HG02623 (cell line): ENCODE results near the gene ALPP.
"Not testable (repeated sequence)": the region's sequence is repeated elsewhere in the genome, so short reads cannot be mapped to it uniquely, and the experiment has no call there.

ENCODE experiments used
- ATAC-seq: cut with Tn5 transposase; IDR thresholded peaks from one replicate; pipeline ENCODE4 v1.9.1; 2021; ENCODE audit warnings: moderate library complexity; ENCODE audit not compliant: unreplicated experiment

ALPP gene

DNA sequence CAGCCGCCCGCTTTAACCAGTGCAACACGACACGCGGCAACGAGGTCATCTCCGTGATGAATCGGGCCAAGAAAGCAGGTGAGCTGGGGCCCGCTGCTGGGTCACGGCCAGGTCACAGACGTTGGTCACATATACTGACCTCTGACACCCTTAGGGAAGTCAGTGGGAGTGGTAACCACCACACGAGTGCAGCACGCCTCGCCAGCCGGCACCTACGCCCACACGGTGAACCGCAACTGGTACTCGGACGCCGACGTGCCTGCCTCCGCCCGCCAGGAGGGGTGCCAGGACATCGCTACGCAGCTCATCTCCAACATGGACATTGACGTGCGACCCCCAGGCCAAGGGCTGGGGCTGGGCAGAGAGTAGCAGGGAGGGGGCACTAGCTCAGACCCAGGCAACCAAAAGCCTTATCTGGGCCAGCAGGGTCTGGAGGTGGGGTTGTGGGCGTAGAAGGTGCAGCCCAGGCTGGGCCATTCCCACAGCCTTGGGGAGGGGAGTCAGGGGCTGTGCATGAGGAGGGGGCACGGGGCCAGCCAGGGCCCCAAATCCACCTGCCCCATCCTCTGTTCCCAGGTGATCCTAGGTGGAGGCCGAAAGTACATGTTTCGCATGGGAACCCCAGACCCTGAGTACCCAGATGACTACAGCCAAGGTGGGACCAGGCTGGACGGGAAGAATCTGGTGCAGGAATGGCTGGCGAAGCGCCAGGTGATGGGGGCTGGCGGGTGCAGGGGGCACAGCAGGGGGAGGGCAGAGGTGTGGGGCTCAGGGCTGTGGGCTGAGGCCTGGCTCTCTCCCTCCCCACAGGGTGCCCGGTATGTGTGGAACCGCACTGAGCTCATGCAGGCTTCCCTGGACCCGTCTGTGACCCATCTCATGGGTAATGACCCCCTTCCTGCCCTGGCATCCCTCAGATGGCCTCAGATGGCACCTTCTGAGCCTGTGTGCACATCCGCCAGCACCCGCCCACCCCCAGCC is 1.3 kb downstream of the ALPP start:
- ATAC-seq = not testable (repeated sequence)

DNA sequence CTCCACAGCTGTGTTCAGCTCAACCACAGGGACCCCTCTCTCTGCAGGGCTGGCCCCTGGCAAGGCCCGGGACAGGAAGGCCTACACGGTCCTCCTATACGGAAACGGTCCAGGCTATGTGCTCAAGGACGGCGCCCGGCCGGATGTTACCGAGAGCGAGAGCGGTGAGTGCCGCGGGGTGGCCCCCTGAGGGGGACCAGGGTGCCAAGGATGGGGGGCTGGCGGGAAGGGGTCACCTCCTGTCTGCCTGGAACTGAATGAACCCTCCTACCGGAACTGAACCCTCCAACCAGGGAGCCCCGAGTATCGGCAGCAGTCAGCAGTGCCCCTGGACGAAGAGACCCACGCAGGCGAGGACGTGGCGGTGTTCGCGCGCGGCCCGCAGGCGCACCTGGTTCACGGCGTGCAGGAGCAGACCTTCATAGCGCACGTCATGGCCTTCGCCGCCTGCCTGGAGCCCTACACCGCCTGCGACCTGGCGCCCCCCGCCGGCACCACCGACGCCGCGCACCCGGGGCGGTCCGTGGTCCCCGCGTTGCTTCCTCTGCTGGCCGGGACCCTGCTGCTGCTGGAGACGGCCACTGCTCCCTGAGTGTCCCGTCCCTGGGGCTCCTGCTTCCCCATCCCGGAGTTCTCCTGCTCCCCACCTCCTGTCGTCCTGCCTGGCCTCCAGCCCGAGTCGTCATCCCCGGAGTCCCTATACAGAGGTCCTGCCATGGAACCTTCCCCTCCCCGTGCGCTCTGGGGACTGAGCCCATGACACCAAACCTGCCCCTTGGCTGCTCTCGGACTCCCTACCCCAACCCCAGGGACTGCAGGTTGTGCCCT is 2.9 kb downstream of the ALPP start:
- ATAC-seq = not testable (repeated sequence)

DNA sequence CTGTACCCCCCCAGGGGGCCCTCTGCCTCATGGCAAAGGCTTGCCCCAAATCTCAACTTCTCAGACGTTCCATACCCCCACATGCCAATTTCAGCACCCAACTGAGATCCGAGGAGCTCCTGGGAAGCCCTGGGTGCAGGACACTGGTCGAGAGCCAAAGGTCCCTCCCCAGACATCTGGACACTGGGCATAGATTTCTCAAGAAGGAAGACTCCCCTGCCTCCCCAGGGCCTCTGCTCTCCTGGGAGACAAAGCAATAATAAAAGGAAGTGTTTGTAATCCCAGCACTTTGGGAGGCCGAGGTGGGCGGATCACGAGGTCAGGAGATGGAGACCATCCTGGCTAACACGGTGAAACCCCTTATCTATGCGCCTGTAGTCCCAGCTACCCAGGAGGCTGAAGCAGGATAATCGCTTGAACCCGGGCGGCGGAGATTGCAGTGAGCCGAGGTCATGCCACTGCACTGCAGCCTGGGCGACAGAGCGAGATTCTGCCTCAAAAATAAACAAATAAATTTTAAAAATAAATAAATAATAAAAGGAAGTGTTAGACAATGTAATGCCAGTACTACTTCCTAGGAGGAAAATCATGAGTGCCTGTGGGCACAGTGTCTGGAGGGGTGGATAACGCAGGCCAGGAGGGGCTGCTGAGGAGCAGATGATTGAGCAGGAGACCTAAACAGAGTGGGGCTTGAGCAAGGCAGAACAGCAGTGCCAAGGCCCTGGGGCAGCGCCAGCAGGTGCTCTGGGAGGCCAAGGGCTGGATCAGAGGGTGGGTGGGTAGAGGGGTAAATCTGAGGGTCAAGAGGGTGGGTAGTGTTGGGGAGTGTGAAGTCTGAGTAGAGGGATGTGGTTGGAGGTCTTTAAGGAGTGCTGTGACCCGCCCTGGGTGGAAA is 4.0 kb downstream of the ALPP start:
- no peak for ATAC-seq

DNA sequence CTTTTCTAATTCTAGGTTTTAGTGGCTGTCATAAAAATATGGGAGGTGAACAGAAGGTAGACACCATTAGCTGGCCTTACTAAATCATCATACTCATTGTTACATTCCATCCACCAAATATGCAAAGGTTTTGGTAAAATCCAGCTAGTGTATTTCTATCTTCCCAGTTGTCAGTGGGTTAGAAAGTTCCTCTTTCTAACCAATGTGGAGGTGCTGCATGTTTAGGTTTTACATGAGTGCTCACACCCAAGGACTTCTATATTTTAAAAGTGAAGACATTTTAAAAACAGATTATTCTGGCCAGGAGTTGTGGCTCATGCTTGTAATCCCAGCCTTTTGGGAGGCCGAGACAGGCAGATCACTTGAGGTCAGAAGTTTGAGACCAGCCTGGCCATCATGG is 5.9 kb downstream of the ALPP start:
- no peak for ATAC-seq

DNA sequence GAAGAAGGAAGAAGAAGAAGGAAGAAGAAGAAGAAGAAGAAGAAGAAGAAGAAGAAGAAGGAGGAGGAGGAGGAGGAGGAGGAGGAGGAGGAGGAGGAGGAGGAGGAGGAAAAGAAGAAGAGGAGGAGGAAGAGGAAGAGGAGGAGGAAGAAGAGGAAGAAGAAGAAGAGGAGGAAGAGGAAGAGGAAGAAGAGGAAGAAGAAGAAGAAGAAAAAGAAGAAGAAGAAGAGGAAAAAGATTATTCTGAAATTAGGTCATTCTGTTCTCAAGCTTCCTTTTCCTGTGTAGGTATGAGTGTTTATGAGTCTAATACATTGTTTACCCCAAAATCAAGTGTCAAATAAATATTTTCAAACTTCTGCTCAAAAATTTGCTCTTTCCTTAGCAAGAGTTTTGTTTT is 6.5 kb downstream of the ALPP start:
- ATAC-seq = not testable (repeated sequence)

DNA sequence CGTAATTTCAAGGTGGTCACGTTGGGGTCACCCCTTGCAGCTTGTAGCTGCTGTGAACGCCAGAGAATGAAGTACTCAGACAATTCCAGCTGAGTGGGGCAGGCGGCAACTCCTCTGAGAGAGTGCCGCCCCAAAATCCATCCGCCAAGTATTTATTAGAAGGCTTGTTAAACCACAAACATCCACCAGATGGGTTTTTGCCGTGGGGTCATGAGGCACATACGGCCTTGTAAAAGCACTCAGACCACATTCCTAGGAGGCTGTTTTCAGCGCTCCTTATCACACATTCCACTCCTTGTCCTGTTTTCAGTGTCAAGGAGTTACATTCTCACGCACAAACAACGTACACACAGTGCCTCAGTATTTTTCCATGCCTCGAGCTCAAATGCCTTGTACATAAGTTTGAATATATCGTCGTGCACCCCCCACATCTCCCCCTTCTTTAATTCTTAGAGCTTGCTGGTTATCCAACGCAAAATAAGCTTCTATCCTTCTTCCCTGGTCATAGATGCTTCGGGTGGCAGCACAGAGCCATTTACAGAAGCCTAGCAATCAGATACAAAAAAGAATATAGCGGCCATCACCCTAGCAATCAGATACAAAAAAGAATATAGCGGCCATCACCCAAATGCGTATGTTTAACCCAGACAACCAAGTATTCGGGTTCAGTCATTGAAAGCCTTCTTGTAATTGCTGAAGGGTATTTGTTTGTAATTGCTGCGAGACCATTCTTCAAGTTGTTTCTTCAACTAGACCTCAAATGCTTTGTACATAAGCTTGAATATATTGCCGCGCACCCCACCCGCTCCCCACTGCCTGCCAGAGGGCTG is 7.3 kb downstream of the ALPP start:
- ATAC-seq = no peak

DNA sequence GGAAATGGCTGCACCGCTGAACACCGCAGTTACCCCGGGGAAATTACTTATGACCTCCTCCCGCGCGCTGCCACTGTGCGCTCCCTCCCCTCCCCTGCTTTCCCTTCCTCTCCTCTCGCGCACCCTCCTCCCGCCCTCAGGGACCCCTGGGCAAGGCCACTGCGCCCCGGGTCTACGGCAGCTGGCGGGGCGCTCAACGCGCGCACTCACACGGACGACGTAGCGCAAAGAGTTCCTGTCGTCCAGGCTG is 7.9 kb downstream of the ALPP start:
- ATAC-seq = no peak

DNA sequence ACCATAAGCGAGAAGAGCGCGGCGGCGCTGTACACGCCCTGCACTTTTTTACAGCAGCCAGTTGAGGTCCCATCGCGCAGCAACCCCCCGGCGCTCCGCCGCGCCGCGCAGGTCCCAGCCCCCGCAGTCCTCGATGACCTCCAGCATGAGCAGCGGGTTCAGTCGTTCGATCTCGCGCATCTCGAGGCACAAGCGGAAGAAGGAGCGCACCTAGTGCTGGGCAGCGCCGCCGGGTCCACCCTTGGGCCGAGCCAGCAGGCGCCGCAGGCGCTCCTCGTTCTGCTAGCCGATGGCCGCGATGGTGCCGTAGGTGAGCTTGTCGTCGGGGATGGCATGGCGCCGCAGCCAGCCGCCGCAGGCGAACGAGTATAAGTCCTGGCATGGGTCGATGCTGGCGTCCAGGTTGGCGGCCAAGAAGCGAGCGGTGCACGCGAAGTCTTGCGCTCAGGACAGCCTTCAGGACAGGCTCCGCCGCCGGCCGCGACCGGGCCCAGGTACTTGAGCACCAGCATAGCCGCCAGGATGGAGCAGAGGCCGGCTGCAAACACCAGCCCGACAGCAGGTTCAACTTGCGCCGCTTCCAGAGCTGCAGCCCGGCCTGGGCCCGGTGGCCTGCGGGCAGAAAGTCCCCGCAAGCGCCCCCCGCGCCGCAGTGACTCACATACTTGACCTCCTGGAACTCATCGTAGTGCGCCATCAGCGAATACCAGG is 8.3 kb downstream of the ALPP start:
- ATAC-seq = no peak

DNA sequence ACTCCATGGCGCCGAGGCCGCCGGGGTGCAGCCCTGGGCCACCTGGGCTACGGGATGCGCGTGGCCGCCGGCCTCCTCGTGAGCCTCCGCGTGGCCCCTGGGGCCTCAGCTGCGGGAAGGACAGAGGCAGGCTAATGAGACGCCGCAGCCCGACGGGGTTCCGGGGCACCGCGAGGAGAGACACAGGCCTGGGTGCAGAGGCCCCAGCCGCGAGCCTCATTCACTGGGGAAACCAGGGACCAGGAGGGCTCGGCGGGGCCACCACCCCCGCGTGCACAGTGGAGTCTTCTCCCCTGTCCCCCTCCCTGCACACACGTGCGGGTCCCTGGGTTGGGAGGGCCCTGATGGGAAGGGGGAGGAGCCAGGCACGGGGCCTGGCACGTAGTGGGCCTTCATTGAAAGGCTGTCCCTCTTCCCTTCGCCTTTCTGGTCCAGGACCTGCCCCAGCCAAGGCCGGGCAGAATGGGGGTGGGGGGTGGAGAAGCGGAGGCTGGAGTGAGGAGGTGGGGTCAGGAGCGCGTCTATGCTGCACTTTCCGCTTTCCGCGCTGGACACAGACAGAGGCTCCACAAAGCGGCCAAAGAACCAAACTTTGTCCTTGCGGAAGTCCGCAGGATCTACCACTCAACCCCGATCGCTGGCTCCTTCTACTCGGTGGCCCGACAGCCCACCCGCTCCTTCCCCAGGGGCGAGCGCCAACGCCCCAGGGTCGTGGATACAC is 9.1 kb downstream of the ALPP start:
- ATAC-seq = no peak

DNA sequence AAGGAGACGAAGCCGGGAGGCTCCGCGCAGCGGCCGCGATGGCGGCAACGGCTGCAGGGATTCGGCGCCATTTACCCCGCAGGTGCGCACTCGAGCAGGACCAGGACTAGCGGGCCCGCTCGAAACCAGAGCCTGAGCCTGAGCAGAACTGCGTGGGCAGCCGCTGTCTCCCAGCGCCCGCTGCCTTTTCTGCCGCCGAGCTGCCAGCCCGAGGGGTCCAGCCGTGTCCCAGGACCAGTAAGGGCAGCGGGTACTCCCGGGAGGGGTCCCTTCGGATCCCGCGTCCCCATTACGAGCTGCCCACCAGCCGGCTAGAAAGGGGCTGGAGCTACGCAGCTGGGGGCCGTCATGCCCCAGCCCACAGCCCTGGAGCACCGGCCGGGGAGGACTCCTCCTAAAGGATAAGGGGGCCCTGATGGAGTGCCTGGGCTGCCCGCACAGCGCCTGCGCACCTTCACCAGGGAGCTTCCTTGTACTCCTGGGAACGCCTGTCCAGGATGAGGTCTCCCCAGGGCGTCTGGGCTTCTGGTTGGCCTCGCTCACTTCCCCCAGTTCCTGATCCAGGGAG is 9.9 kb downstream of the ALPP start:
- no peak for ATAC-seq

DNA sequence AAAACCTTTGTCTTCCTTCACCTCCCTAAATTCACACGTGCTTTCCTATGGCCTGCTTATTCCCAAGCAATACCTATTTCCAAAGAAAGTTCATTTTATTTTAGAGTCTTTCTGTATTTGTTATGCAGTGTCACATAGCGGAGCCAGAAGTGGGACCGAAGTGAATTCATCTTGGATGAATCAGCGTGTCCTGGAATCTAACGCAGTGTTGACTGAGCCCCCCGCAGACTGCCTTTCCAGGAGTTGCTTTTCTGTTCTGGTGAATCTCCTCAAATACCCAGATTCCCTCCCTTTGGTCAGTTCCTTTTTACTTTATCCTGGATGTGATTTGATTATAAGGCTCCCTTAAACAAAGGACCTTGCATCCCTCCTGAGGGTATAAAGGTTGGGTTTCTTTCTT is 10.8 kb downstream of the ALPP start:
- no peak for ATAC-seq

DNA sequence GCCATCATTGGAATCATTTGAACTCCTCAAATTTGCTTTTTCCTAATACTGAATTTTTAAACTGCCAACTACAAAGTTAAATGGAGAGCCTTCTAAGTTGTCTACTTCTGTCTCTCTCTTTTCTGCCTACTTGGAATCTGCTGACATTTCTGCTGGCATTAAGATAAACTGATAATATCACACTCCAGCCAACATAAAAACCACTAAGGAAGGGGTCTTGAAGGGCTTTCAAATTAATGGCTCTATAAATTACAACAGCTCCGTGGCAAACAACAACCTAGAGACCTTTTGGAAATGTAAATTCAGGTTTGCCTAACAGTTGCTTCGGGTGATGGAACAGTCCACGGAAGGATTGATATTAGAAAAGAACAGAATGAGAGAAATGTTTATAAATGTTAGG is 12.1 kb downstream of the ALPP start:
- ATAC-seq = no peak

DNA sequence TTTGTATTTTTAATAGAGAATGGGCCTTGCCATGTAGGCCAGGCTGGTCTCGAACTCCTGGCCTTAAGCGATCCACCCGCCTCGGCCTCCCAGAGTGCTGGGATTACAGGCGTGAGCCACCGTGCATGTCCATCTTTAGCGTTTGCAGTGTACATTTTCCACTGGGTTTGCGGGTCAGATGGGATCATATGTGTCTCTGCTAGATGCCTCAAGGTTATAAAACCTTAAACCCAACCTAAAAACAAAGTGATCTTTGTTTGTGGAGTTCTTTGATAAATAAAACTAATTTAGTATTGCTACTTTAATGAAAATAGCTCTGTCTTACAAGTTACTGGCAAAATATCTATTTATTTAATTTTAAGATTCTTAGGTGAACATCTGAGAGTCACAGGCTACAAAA is 15.0 kb downstream of the ALPP start:
- ATAC-seq = no peak

DNA sequence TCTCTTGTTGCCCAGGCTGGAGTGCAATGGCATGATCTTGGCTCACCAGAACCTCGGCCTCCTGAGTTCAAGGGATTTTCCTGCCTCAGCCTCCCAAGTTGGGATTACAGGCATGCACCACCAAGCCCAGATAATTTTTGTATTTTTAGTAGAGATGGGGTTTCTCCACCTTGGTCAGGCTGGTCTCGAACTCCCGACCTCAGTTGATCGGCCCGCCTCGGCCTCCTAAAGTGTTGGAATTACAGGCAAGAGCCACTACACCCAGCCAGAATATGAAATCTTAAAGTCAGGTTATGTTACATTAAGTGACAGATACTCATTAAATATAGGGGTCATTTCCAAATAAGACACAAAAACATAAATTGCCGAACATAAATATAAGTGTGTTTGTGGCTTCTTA is 15.9 kb downstream of the ALPP start:
- not testable (repeated sequence) for ATAC-seq

DNA sequence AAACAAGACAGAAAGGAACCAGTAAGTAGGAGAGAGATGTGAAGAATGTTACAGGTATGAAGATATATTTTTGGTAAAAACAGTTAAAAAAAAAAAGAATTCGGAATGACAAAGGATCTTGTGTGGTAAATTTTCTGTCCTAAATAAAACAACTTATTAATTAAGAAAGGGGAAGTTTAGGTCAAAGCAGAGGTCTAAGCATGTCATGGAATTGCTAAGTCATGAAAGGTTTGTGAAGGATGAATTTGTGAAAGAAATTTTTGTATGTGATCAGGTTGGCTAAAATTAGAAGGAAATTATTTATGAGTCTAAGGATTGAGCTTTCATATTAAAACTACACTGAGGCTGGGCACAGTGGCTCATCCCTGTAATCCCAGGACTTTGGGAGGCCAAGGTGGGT is 17.0 kb downstream of the ALPP start:
- ATAC-seq = no peak

DNA sequence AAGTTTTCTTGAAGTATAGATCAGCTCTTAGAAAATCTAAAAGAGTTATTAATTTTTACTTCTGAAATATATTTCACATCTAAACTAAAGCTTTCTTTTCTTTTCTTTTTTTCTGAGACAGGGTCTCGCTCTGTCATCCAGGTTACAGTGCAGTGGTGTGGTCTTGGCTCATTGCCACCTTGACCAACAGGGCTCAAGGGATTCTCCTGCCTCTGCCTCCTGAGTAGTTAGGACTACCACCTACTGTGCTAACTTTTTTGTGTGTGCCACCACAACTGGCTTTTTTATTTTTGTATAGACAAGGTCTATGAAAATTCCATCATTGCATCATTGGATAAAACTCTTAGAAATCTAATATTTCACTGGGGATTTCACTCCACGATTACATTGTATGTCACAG is 18.1 kb downstream of the ALPP start:
- no peak for ATAC-seq

DNA sequence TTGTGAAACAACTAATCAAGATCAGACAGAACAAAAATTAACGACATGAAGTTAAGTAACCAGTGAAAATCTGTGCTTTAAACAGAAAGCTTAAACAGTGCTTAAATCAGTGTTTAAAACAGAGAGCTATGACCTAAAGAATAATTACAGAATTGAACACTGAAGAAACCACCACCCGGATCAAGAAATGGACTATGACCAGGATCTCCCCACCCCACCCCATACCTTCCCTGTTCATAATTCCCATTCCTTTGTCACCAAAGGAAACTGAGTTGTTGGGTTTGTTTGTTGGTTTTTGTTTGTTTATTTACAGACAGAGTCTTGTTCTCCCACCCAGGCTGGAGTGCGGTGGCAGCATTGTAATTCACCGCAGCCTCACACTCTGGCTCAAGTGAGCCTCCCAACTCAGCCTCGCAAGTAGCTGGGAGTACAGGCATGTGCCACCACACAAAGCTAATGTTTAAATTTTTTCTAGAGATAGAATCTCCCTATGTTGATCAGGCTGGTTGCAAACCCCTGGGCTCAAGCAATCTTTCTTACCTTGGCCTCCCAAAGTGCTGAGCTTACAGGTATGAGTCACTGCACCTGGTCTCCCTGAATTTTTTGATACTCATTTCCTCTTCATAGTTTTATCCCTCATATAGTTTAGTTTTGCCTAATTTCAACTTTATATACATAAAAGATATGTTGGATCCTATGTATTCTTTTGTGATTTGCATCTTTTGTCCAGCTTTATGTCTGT is 19.9 kb downstream of the ALPP start:
- ATAC-seq = no peak
